ENCODE results near the gene NOX5.
"Not testable (repeated sequence)": the region's sequence is repeated elsewhere in the genome, so short reads cannot be mapped to it uniquely, and the experiment has no call there.

NOX5 gene, protein sequence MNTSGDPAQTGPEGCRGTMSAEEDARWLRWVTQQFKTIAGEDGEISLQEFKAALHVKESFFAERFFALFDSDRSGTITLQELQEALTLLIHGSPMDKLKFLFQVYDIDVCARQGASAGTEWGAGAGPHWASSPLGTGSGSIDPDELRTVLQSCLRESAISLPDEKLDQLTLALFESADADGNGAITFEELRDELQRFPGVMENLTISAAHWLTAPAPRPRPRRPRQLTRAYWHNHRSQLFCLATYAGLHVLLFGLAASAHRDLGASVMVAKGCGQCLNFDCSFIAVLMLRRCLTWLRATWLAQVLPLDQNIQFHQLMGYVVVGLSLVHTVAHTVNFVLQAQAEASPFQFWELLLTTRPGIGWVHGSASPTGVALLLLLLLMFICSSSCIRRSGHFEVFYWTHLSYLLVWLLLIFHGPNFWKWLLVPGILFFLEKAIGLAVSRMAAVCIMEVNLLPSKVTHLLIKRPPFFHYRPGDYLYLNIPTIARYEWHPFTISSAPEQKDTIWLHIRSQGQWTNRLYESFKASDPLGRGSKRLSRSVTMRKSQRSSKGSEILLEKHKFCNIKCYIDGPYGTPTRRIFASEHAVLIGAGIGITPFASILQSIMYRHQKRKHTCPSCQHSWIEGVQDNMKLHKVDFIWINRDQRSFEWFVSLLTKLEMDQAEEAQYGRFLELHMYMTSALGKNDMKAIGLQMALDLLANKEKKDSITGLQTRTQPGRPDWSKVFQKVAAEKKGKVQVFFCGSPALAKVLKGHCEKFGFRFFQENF

DNA sequence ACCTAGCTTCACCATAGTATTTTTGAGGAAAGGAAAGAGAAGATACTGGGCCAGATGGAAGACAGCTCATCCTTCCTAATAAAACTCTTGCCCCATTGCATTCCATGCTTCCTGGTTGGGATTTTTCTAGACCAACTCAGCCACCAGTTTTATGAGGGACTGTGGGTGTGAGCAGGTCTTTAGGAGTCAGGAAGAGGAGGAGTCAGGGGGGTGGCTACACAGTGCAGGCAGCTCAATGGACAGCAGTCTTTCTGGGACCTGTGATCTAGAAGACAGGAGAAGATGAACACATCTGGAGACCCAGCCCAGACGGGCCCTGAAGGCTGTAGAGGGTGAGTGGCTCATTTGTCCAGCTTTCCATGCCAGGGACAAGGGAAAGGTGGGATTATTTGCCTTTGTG is at the start of gene NOX5:
NOX5 (plus strand) TSS at position 242 of the 400 bp plus-strand sequence; CDS start at position 283, 41 bp downstream.
- Mint-ChIP-seq H3K36me3 (ENCODE audit: low read depth) (no peaks in the 10 kb centered on the region), H3K4me1 (ENCODE audit: low read depth) (no peaks in the 10 kb centered on the region)
- no peak for DNase-seq (ENCODE audit: low spot score)

DNA sequence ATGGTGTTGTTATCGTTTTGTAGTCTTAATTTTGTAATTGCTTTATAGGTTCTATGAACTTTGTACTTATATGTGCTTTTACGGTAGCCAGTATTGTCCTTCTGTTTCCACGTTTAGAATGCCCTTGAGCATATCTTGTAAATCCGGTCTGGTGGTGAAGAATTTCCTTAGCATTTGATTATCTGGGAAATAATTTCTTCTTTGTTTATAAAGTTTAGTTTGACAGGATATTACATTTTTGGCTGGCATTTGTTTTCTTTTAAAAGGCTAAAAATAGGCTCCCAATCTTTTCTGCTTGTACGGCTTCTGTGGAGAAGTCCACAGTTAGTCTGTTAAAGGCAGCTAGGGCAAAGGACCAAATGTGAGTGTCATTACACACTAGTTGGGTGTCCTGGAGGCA is 47.5 kb upstream of the NOX5 start:
- H3K27ac Mint-ChIP-seq, result no peak overlapping the region
- DNase-seq (ENCODE audit: low spot score), result no peak
- no peaks in the 10 kb centered on the region for H3K4me1 Mint-ChIP-seq (ENCODE audit: low read depth)
- peaks cover 19% of the 10 kb centered on the region for H3K9me3 Mint-ChIP-seq
- H3K27me3 Mint-ChIP-seq (ENCODE audit: low read depth), result peaks cover 10% of the 10 kb centered on the region
- no peak overlapping the region for H3K4me3 Mint-ChIP-seq
- no peaks in the 10 kb centered on the region for H3K36me3 Mint-ChIP-seq (ENCODE audit: low read depth)

More for the DNA sequence above, at the start of gene NOX5:
- Mint-ChIP-seq H3K27ac (no peak within 1 kb of the TSS), H3K27me3 (ENCODE audit: low read depth) (no peaks in the 10 kb centered on the region), H3K9me3 (peaks cover 7% of the 10 kb centered on the region), H3K4me3 (no peak within 1 kb of the TSS)

DNA sequence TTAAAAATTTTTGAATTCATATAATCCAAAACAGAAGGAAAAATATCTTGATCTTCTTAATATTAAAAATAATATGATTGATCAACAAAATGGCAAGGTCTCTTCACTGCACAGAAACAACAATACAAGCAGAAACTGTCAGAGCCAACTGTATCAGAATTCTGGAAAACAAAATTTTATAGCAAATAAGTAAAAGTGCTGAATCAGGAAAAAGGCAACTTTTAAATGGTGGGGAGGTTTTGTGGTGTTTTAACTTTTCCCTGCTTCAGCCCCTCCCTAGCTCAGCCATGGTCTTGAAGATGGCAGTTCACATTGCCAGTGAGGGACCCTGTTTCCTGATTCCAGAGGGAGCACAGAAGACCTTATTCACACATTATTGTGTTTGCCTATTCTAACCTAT is 46.5 kb upstream of the NOX5 start:
- no peak for DNase-seq (ENCODE audit: low spot score)
- H3K4me3 Mint-ChIP-seq, result no peak overlapping the region
- H3K27me3 Mint-ChIP-seq (ENCODE audit: low read depth), result peaks cover 9% of the 10 kb centered on the region
- no peaks in the 10 kb centered on the region for H3K36me3 Mint-ChIP-seq (ENCODE audit: low read depth)
- peaks cover 19% of the 10 kb centered on the region for H3K9me3 Mint-ChIP-seq
- no peaks in the 10 kb centered on the region for H3K4me1 Mint-ChIP-seq (ENCODE audit: low read depth)
- H3K27ac Mint-ChIP-seq, result no peak overlapping the region

DNA sequence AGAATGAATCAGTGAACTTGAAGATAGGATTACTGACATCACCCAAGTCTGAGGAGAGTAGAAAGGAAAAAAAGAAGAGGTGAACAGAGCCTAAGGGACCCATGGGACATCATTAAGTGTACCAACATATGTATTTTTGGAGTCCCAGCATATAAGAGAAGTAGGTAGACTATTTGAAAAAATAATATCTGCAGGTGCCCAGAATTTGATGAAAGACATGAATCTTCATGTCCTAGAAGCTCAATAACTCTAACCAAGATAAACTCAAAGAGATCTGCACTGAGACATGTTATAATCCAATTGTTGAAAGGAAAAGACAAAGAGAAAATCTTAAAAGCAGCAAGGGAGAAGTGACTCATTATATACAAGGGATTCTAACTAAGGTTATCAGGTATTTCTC is 45.2 kb upstream of the NOX5 start:
- peaks cover 11% of the 10 kb centered on the region for H3K27me3 Mint-ChIP-seq (ENCODE audit: low read depth)
- H3K4me1 Mint-ChIP-seq (ENCODE audit: low read depth), result no peaks in the 10 kb centered on the region
- no peaks in the 10 kb centered on the region for H3K36me3 Mint-ChIP-seq (ENCODE audit: low read depth)
- no peak for DNase-seq (ENCODE audit: low spot score)
- peaks cover 19% of the 10 kb centered on the region for H3K9me3 Mint-ChIP-seq
- no peak overlapping the region for H3K27ac Mint-ChIP-seq
- no peak overlapping the region for H3K4me3 Mint-ChIP-seq

DNA sequence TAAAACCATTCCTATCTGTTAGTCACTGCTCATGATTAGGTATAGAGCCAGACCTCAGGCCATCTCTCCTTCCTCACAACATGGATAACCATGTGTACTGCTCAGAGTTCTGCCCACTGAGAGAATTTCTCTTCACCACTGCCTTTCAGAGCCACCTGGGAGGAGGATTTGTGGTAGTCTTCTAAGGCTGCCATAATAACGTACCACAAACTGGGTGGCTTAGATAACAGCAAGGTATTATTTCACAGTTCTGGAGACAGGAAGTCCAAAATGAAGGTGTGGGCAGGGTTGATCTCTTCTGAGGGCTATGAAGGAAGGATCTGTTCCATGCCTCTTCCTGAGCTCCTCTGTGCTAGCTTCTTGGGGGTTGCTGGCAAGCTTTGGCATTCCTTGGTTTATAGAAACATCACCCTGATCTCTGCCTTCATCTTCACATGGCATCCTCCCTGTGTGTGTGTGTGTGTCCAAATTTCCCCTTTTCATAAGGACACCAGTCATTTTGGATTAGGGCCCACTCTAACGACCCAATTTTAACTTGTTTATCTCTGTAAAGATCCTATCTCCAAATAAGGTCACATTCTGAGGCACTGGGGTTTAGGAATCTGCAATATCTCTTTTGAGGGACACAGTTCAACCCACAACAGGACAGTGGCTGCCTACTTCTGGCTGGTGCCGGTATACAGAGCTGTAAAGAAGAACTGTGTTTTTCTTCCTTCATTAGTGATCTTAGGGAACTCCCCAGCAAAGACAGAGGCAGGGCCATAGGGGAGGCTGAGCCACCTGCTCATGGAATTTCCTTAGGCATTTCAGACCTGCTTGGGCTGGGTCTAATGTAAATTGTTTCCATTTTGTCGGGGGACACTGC is 42.1 kb upstream of the NOX5 start:
- Mint-ChIP-seq H3K4me1 (ENCODE audit: low read depth) (no peaks in the 10 kb centered on the region), H3K27ac (no peak overlapping the region), H3K27me3 (ENCODE audit: low read depth) (peaks cover 7% of the 10 kb centered on the region), H3K36me3 (ENCODE audit: low read depth) (no peaks in the 10 kb centered on the region), H3K9me3 (peaks cover 13% of the 10 kb centered on the region), H3K4me3 (no peak overlapping the region)
- no peak for DNase-seq (ENCODE audit: low spot score)

DNA sequence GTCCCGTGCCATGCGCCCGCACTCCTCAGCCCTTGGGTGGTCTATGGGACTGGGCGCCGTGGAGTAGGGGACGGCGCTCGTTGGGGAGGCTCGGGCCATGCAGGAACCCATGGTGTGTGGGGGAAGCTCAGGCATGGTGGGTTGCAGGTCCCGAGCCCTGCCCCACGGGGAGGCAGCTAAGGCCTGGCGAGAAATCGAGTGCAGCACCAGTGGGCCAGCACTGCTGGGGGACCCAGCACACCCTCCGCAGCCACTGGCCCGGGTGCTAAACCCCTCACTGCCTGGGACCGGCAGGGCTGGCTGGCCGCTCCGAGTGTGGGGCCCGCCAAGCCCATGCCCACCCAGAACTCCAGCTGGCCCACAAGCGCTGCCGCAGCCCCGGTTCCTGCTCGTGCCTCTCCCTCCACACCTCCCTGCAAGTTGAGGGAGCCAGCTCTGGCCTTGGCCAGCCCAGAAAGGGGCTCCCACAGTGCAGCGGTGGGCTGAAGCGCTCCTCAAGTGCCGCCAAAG is 38.8 kb upstream of the NOX5 start:
- H3K4me1 Mint-ChIP-seq (ENCODE audit: low read depth); H3K27ac Mint-ChIP-seq; H3K9me3 Mint-ChIP-seq: not testable (repeated sequence)

DNA sequence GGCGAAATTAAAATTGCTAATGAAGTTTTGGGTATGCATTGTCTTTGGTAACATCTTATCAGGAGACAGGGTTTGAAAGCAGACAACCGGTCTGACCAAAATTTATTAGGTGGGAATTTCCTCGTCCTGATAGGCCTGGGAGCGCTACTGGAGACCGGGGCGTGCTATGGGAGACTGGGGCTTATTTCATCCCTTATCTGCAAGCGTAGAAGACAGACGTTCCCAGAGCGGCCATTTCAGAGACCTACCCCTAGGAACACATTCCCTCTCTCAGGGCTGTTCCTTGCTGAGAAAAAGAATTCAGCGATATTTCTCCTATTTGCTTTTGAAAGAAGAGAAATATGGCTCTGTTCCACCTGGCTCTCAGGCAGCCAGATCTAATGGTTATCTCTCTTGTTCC is 37.1 kb upstream of the NOX5 start:
- DNase-seq (ENCODE audit: low spot score); H3K36me3 Mint-ChIP-seq (ENCODE audit: low read depth); H3K4me1 Mint-ChIP-seq (ENCODE audit: low read depth); H3K9me3 Mint-ChIP-seq; H3K4me3 Mint-ChIP-seq; H3K27me3 Mint-ChIP-seq (ENCODE audit: low read depth); H3K27ac Mint-ChIP-seq: not testable (repeated sequence)

More for the DNA sequence above, 38.8 kb upstream of the NOX5 start:
- H3K27me3 Mint-ChIP-seq (ENCODE audit: low read depth); H3K36me3 Mint-ChIP-seq (ENCODE audit: low read depth); H3K4me3 Mint-ChIP-seq; DNase-seq (ENCODE audit: low spot score): not testable (repeated sequence)

DNA sequence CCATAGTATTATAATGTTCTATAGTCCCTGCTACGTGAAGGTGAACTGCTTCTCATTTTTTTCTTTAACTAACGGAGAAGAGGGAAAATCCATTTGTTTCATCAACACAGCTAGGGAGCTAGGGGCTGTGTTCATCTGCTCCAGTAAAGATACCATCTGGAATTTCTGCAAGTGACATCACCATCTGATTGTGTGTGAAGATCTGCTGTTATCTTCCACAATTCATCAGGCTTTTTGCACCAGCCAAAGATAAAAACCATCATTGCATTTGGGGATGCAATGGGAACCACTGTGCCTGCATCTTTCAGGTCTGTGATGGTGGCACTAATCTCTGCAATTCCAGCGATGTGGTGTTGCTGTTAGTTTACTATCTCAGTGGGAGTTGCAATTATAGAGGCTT is 35.5 kb upstream of the NOX5 start:
- H3K4me1 Mint-ChIP-seq (ENCODE audit: low read depth), result no peaks in the 10 kb centered on the region
- H3K9me3 Mint-ChIP-seq, result no peaks in the 10 kb centered on the region
- peaks cover 2% of the 10 kb centered on the region for H3K27me3 Mint-ChIP-seq (ENCODE audit: low read depth)
- no peak overlapping the region for H3K27ac Mint-ChIP-seq
- DNase-seq (ENCODE audit: low spot score), result no peak
- no peaks in the 10 kb centered on the region for H3K36me3 Mint-ChIP-seq (ENCODE audit: low read depth)
- H3K4me3 Mint-ChIP-seq, result no peak overlapping the region

DNA sequence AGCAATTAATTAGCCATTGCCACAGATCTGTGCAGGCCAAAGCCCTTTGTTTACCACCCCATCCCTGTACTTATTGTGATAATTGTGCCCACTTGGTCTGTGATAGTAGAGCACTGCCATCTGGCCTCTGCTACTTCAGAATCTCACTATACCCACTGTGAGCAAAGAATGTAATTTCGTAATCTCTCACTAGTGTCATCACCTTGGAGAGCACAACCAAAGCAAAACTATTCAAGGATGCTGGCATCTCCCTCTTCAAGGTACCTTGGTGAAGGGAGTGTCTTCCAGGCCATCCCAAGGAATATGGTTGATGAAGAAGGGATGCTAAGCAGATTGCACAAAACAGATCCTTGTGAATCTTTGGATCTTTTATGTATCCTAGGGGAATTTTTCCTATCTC is 34.7 kb upstream of the NOX5 start:
- Mint-ChIP-seq H3K9me3 (no peaks in the 10 kb centered on the region), H3K4me3 (no peak overlapping the region), H3K36me3 (ENCODE audit: low read depth) (no peaks in the 10 kb centered on the region), H3K27me3 (ENCODE audit: low read depth) (peaks cover 2% of the 10 kb centered on the region), H3K4me1 (ENCODE audit: low read depth) (no peaks in the 10 kb centered on the region), H3K27ac (no peak overlapping the region)
- DNase-seq (ENCODE audit: low spot score), result no peak

DNA sequence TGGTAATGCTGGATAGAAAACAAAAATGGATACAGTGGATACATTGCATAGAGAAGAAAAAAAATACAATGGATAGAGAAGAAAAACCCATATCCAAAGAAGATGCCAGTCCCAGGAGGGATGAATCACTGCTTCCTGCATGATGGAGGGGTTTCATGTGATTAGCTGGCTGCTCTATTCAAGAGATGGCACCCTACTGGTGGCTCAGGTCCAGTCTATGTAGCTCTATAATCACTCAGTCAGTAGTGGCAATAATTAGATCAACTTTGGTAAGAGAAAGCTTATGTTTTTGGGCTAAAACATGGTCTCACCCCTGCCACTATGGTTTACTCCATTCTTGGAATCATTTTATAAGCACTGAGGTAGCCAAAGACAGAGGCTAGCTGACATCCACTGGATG is 33.7 kb upstream of the NOX5 start:
- Mint-ChIP-seq H3K9me3 (no peaks in the 10 kb centered on the region), H3K27me3 (ENCODE audit: low read depth) (peaks cover 2% of the 10 kb centered on the region), H3K4me3 (no peak overlapping the region), H3K36me3 (ENCODE audit: low read depth) (no peaks in the 10 kb centered on the region), H3K27ac (no peak overlapping the region), H3K4me1 (ENCODE audit: low read depth) (no peaks in the 10 kb centered on the region)
- no peak for DNase-seq (ENCODE audit: low spot score)

DNA sequence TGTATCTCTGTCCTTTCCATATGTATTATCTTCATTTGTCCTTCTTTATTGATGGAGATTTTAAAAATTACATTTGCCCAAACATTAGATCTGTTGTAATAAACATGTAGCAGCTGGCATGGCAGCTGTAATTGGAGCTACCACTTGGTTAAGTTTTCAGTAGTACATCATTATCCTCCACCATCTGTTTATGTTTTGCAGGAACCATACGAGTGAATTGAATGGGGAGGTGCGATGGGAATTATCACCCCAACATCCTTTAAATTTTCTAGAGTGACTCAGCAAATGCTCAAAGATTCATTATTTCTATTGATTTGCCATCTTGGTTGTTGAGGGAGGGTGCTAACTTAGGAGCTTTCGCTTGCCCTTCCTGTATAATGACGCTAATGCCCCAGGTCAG is 32.6 kb upstream of the NOX5 start:
- Mint-ChIP-seq H3K27ac (no peak overlapping the region), H3K27me3 (ENCODE audit: low read depth) (peaks cover 2% of the 10 kb centered on the region), H3K36me3 (ENCODE audit: low read depth) (no peaks in the 10 kb centered on the region), H3K9me3 (no peaks in the 10 kb centered on the region), H3K4me1 (ENCODE audit: low read depth) (no peaks in the 10 kb centered on the region), H3K4me3 (no peak overlapping the region)
- DNase-seq (ENCODE audit: low spot score), result no peak

DNA sequence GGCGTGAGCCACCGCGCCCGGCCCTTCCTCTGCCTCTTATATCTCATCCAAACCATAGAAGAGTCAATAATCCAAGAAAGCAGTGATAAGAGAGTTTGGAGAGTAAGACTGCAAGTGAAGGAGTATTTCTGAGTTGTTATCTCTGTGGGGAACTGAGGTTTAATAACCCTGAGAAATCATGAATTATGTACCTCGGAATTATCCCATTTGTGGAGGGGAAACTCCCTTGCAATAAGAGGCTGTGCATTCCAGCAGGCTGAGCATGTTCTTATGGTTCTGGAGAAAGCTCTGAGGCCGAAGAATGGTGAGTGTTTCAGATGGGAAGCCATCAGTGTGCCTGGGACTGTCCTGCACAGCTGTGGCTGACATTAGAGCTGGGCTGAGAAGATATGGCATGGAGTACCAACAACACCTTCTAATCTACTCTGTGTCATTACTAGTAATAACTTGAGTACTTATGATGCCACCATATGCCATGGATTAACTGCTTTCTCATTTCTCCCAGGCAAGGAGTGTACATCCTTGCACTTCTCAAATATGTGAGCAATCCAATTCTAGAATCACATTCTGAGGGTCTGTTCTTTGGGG is 31.4 kb upstream of the NOX5 start:
- peaks cover 2% of the 10 kb centered on the region for H3K27me3 Mint-ChIP-seq (ENCODE audit: low read depth)
- no peaks in the 10 kb centered on the region for H3K4me1 Mint-ChIP-seq (ENCODE audit: low read depth)
- no peaks in the 10 kb centered on the region for H3K9me3 Mint-ChIP-seq
- no peak overlapping the region for H3K27ac Mint-ChIP-seq
- DNase-seq (ENCODE audit: low spot score), result no peak
- H3K36me3 Mint-ChIP-seq (ENCODE audit: low read depth), result no peaks in the 10 kb centered on the region
- H3K4me3 Mint-ChIP-seq, result no peak overlapping the region

DNA sequence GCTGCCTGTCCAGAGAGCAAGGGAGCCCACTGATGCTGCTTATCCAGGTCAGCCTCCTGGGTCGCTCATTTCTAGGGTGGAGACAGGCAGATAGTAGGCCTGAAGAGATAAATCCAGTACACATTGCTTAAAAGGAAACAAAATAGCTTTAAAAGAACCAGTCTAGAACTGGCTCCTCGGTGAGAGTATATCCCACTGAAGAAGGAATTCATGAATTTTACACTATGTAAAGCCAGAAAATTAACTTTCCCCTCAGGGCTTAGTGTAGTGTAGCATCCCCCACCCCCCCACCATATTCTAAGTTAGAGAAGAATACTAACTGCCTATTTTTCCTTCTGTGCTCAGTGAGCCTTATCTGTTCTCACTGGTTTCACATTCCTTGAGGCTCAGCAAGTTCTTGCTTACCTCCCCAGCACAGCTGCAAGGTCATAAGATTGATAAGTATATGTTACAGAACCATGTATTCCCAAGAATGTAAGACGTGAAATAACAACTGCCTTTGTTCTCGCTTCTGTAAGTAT is 30.5 kb upstream of the NOX5 start:
- no peaks in the 10 kb centered on the region for H3K9me3 Mint-ChIP-seq
- H3K4me1 Mint-ChIP-seq (ENCODE audit: low read depth), result no peaks in the 10 kb centered on the region
- DNase-seq (ENCODE audit: low spot score), result no peak
- H3K4me3 Mint-ChIP-seq, result no peak overlapping the region
- H3K27me3 Mint-ChIP-seq (ENCODE audit: low read depth), result peaks cover 5% of the 10 kb centered on the region
- H3K27ac Mint-ChIP-seq, result no peak overlapping the region
- H3K36me3 Mint-ChIP-seq (ENCODE audit: low read depth), result no peaks in the 10 kb centered on the region

All from T-helper 2 cell treated with Interferon-gamma antibody and Interleukin-4, amounts not matched to agents 5 μg/mL and 100 μg/mL, for 36 hours (primary cell).